HCT116 (cell line): ENCODE data around the gene SLIT1.

Experiments
- EZH2 ChIP-seq: fragments of 200-600 bp; sonication (generic); IDR thresholded peaks from 2 replicates; pipeline ENCODE4 v1.6.1; 2017; ENCODE audit warnings: antibody characterized with exemption, mixed run types
- FOSL1 ChIP-seq: IDR thresholded peaks from 2 replicates; pipeline ENCODE4 v1.6.1; 2012; ENCODE audit warnings: low read depth
- JUND ChIP-seq: IDR thresholded peaks from 2 replicates; pipeline ENCODE4 v1.6.1; 2012
- POLR2A ChIP-seq: IDR thresholded peaks from 2 replicates; pipeline ENCODE4 v1.7.0; 2011; ENCODE audit warnings: borderline replicate concordance; ENCODE audit not compliant: insufficient read depth, insufficient read length; ENCODE audit errors: extremely low read depth
- POLR2AphosphoS5 ChIP-seq: IDR thresholded peaks from 2 replicates; pipeline ENCODE4 v1.6.1; 2011; ENCODE audit warnings: mild to moderate bottlenecking, low read depth, low read length, moderate library complexity
- SP1 ChIP-seq: IDR thresholded peaks from 2 replicates; pipeline ENCODE4 v1.6.1; 2012; ENCODE audit warnings: low read depth
- SRF ChIP-seq: IDR thresholded peaks from 2 replicates; pipeline ENCODE4 v1.6.1; 2012; ENCODE audit warnings: low read depth
- ZFX ChIP-seq: fragments of 450-650 bp; IDR thresholded peaks from 2 replicates; pipeline ENCODE4 v1.6.1; 2017
- TF ChIP-seq, protein P1 (sequence below): IDR thresholded peaks from 2 replicates; pipeline ENCODE4 v1.6.1; 2012; ENCODE audit warnings: low read depth
- TF ChIP-seq, protein P2 (sequence below), 3 experiments: fragments of 200-600 bp in 1 of 3; sonication (generic) in 1 of 3; IDR thresholded peaks in 2 of 3; conservative IDR thresholded peaks in 1 of 3; 2 replicates each; pipeline ENCODE4 v1.5.1; 2012 to 2017; ENCODE audit warnings: low read depth in 2 of 3, low read length in 2 of 3, antibody characterized with exemption in 1 of 3, borderline replicate concordance in 1 of 3, control low read depth in 1 of 3, mild to moderate bottlenecking in 1 of 3, mixed read lengths in 1 of 3, mixed run types in 1 of 3, moderate library complexity in 1 of 3; ENCODE audit not compliant: insufficient read depth in 1 of 3
- TF ChIP-seq, protein P3 (sequence below): IDR thresholded peaks from 2 replicates; pipeline ENCODE4 v1.6.1; 2012

GRCh38 chr10:96949039-96949683 lies 236.6 kb downstream of the SLIT1 start:
- TF ChIP-seq POLR2A (no peak), POLR2AphosphoS5 (no peak), SP1 (no peak), FOSL1 (no peak), ZFX (no peak), EZH2 (no peak), SRF (no peak), JUND (no peak)
- TF ChIP-seq, protein P1, sequence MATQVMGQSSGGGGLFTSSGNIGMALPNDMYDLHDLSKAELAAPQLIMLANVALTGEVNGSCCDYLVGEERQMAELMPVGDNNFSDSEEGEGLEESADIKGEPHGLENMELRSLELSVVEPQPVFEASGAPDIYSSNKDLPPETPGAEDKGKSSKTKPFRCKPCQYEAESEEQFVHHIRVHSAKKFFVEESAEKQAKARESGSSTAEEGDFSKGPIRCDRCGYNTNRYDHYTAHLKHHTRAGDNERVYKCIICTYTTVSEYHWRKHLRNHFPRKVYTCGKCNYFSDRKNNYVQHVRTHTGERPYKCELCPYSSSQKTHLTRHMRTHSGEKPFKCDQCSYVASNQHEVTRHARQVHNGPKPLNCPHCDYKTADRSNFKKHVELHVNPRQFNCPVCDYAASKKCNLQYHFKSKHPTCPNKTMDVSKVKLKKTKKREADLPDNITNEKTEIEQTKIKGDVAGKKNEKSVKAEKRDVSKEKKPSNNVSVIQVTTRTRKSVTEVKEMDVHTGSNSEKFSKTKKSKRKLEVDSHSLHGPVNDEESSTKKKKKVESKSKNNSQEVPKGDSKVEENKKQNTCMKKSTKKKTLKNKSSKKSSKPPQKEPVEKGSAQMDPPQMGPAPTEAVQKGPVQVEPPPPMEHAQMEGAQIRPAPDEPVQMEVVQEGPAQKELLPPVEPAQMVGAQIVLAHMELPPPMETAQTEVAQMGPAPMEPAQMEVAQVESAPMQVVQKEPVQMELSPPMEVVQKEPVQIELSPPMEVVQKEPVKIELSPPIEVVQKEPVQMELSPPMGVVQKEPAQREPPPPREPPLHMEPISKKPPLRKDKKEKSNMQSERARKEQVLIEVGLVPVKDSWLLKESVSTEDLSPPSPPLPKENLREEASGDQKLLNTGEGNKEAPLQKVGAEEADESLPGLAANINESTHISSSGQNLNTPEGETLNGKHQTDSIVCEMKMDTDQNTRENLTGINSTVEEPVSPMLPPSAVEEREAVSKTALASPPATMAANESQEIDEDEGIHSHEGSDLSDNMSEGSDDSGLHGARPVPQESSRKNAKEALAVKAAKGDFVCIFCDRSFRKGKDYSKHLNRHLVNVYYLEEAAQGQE, result no peak
- TF ChIP-seq, protein P2, sequence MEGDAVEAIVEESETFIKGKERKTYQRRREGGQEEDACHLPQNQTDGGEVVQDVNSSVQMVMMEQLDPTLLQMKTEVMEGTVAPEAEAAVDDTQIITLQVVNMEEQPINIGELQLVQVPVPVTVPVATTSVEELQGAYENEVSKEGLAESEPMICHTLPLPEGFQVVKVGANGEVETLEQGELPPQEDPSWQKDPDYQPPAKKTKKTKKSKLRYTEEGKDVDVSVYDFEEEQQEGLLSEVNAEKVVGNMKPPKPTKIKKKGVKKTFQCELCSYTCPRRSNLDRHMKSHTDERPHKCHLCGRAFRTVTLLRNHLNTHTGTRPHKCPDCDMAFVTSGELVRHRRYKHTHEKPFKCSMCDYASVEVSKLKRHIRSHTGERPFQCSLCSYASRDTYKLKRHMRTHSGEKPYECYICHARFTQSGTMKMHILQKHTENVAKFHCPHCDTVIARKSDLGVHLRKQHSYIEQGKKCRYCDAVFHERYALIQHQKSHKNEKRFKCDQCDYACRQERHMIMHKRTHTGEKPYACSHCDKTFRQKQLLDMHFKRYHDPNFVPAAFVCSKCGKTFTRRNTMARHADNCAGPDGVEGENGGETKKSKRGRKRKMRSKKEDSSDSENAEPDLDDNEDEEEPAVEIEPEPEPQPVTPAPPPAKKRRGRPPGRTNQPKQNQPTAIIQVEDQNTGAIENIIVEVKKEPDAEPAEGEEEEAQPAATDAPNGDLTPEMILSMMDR (IDR thresholded peaks at IDR 0.05 in 2 of 3, conservative IDR thresholded peaks at IDR 0.05 in 1 of 3; ENCODE audit: borderline replicate concordance in 1 of 3, insufficient read depth in 1 of 3, low read depth in 2 of 3, low read length in 2 of 3), result no peak
- TF ChIP-seq, protein P3, sequence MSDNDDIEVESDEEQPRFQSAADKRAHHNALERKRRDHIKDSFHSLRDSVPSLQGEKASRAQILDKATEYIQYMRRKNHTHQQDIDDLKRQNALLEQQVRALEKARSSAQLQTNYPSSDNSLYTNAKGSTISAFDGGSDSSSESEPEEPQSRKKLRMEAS, result no peak
